Effector memory CD4-positive, alpha-beta T cell (primary cell): ENCODE measurements around the gene RETREG1.

Experiments used
- DNase-seq, 3 donors: peaks; one replicate each; pipeline ENCODE4 v3.0.0-alpha.2; 2020
- H3K27ac ChIP-seq: 2 replicates; pipeline ENCODE4 v1.7.0; 2013; ENCODE audit warnings: mild to moderate bottlenecking, low read length, moderate library complexity; ENCODE audit not compliant: insufficient read depth, poor library complexity, severe bottlenecking
- H3K27me3 ChIP-seq: replicated peaks from 2 replicates; pipeline ENCODE4 v1.7.0; 2013; ENCODE audit warnings: mild to moderate bottlenecking, low read length; ENCODE audit not compliant: insufficient read depth, control insufficient read depth, poor library complexity, severe bottlenecking
- H3K36me3 ChIP-seq: 2 replicates; pipeline ENCODE4 v1.7.0; 2013; ENCODE audit warnings: mild to moderate bottlenecking, low read length, moderate library complexity; ENCODE audit not compliant: control insufficient read depth, insufficient read depth
- H3K4me1 ChIP-seq: 2 replicates; pipeline ENCODE4 v1.7.0; 2013; ENCODE audit warnings: low read length, mild to moderate bottlenecking; ENCODE audit not compliant: control insufficient read depth, insufficient read depth, poor library complexity, severe bottlenecking
- H3K4me3 ChIP-seq: 2 replicates; pipeline ENCODE4 v1.7.0; 2013; ENCODE audit warnings: low read length, low read depth, mild to moderate bottlenecking; ENCODE audit not compliant: insufficient read depth, poor library complexity, severe bottlenecking
- H3K9me3 ChIP-seq: 2 replicates; pipeline ENCODE4 v1.7.0; 2013; ENCODE audit warnings: mild to moderate bottlenecking, low read length, moderate library complexity; ENCODE audit not compliant: control insufficient read depth

Gene RETREG1

GRCh38 chr5:16497546-16497945 is 119.3 kb downstream of the RETREG1 start:
- Histone ChIP-seq H3K4me1 (no peaks in the 10 kb centered on the region), H3K9me3 (peaks cover 4% of the 10 kb centered on the region), H3K27me3 (no peaks in the 10 kb centered on the region), H3K4me3 (no peak overlapping the region), H3K27ac (no peak overlapping the region), H3K36me3 (no peaks in the 10 kb centered on the region)
- no peak for DNase-seq

GRCh38 chr5:16493261-16493660 is 123.5 kb downstream of the RETREG1 start:
- Histone ChIP-seq H3K4me3 (no peak overlapping the region), H3K36me3 (no peaks in the 10 kb centered on the region), H3K4me1 (no peaks in the 10 kb centered on the region), H3K9me3 (peaks cover 4% of the 10 kb centered on the region), H3K27me3 (no peaks in the 10 kb centered on the region), H3K27ac (no peak overlapping the region)
- no peak for DNase-seq

- Histone ChIP-seq H3K9me3 (peaks cover 4% of the 10 kb centered on the region), H3K36me3 (no peaks in the 10 kb centered on the region), H3K4me3 (no peak overlapping the region), H3K27me3 (no peaks in the 10 kb centered on the region), H3K4me1 (no peaks in the 10 kb centered on the region), H3K27ac (no peak overlapping the region)
- DNase-seq = no peak
These were observed 124.2 kb downstream of the RETREG1 start for GRCh38 chr5:16492398-16493140.

- no peak for DNase-seq
- H3K4me1 ChIP-seq = no peaks in the 10 kb centered on the region
- no peak overlapping the region for H3K27ac ChIP-seq
- H3K4me3 ChIP-seq = no peak overlapping the region
- H3K9me3 ChIP-seq = peaks cover 4% of the 10 kb centered on the region
- no peaks in the 10 kb centered on the region for H3K27me3 ChIP-seq
- no peaks in the 10 kb centered on the region for H3K36me3 ChIP-seq
These were observed 125.9 kb downstream of the RETREG1 start for GRCh38 chr5:16490911-16491310.

- H3K27ac ChIP-seq = no peak overlapping the region
- H3K9me3 ChIP-seq = no peaks in the 10 kb centered on the region
- DNase-seq = no peak
- no peaks in the 10 kb centered on the region for H3K4me1 ChIP-seq
- H3K36me3 ChIP-seq = no peaks in the 10 kb centered on the region
- no peaks in the 10 kb centered on the region for H3K27me3 ChIP-seq
- no peak overlapping the region for H3K4me3 ChIP-seq
These were observed 127.4 kb downstream of the RETREG1 start for GRCh38 chr5:16489322-16489791.

- no peak overlapping the region for H3K27ac ChIP-seq
- no peak overlapping the region for H3K4me3 ChIP-seq
- no peaks in the 10 kb centered on the region for H3K27me3 ChIP-seq
- no peaks in the 10 kb centered on the region for H3K4me1 ChIP-seq
- DNase-seq = no peak
- no peaks in the 10 kb centered on the region for H3K36me3 ChIP-seq
- H3K9me3 ChIP-seq = no peaks in the 10 kb centered on the region
These were observed 129.3 kb downstream of the RETREG1 start for GRCh38 chr5:16487456-16487855.

GRCh38 chr5:16486711-16487111 is 130.1 kb downstream of the RETREG1 start:
- Histone ChIP-seq H3K27me3 (no peaks in the 10 kb centered on the region), H3K4me1 (no peaks in the 10 kb centered on the region), H3K9me3 (no peaks in the 10 kb centered on the region), H3K27ac (no peak overlapping the region), H3K4me3 (no peak overlapping the region), H3K36me3 (no peaks in the 10 kb centered on the region)
- no peak for DNase-seq

- Histone ChIP-seq H3K9me3 (no peaks in the 10 kb centered on the region), H3K4me3 (no peak overlapping the region), H3K27ac (no peak overlapping the region), H3K36me3 (no peaks in the 10 kb centered on the region), H3K27me3 (no peaks in the 10 kb centered on the region), H3K4me1 (no peaks in the 10 kb centered on the region)
- no peak for DNase-seq
These were observed 131.1 kb downstream of the RETREG1 start for GRCh38 chr5:16485656-16486055.

GRCh38 chr5:16484081-16484480 is 132.7 kb downstream of the RETREG1 start:
- Histone ChIP-seq H3K9me3 (no peaks in the 10 kb centered on the region), H3K27ac (no peak overlapping the region), H3K4me1 (no peaks in the 10 kb centered on the region), H3K27me3 (no peaks in the 10 kb centered on the region), H3K4me3 (no peak overlapping the region), H3K36me3 (no peaks in the 10 kb centered on the region)
- DNase-seq = no peak

GRCh38 chr5:16483361-16483760 is 133.4 kb downstream of the RETREG1 start:
- Histone ChIP-seq H3K36me3 (no peaks in the 10 kb centered on the region), H3K4me3 (no peak overlapping the region), H3K9me3 (no peaks in the 10 kb centered on the region), H3K27ac (no peak overlapping the region), H3K27me3 (no peaks in the 10 kb centered on the region), H3K4me1 (no peaks in the 10 kb centered on the region)
- DNase-seq = no peak
